GM18498 (cell line): ENCODE data around the gene SPRED2.
"Not testable (repeated sequence)": the region's sequence is repeated elsewhere in the genome, so short reads cannot be mapped to it uniquely, and the experiment has no call there.

ENCODE experiments used
- ATAC-seq: cut with Tn5 transposase; IDR thresholded peaks from one replicate; pipeline ENCODE4 v1.9.1; 2021; ENCODE audit warnings: mild to moderate bottlenecking, moderate library complexity; ENCODE audit not compliant: unreplicated experiment

The SPRED2 gene

GRCh38 chr2:65349863-65350262, 82.5 kb downstream of the SPRED2 start:
- ATAC-seq = no peak

- no peak for ATAC-seq
Observed at GRCh38 chr2:65347913-65348312, 84.5 kb downstream of the SPRED2 start.

- ATAC-seq = no peak
Observed at GRCh38 chr2:65345631-65346030, 86.8 kb downstream of the SPRED2 start.

- no peak for ATAC-seq
Observed at GRCh38 chr2:65344689-65345088, 87.7 kb downstream of the SPRED2 start.

GRCh38 chr2:65344182-65344581, 88.2 kb downstream of the SPRED2 start:
- no peak for ATAC-seq

- no peak for ATAC-seq
Observed at GRCh38 chr2:65343386-65343785, 89.0 kb downstream of the SPRED2 start.

GRCh38 chr2:65340898-65341681, 91.3 kb downstream of the SPRED2 start:
- no peak for ATAC-seq

GRCh38 chr2:65339648-65340047, 92.8 kb downstream of the SPRED2 start:
- ATAC-seq = no peak

- not testable (repeated sequence) for ATAC-seq
Observed at GRCh38 chr2:65338830-65339495, 93.4 kb downstream of the SPRED2 start.

GRCh38 chr2:65337915-65338314, 94.5 kb downstream of the SPRED2 start:
- ATAC-seq = not testable (repeated sequence)

GRCh38 chr2:65334714-65335113, 97.7 kb downstream of the SPRED2 start:
- ATAC-seq = no peak

- no peak for ATAC-seq
Observed at GRCh38 chr2:65331336-65332025, 100.9 kb downstream of the SPRED2 start.

GRCh38 chr2:65329525-65329924, 102.9 kb downstream of the SPRED2 start:
- ATAC-seq = no peak

- ATAC-seq = no peak
Observed at GRCh38 chr2:65326276-65326675, 106.1 kb downstream of the SPRED2 start.

- ATAC-seq = no peak
Observed at GRCh38 chr2:65325066-65325465, 107.3 kb downstream of the SPRED2 start.

- no peak for ATAC-seq
Observed at GRCh38 chr2:65320946-65321345, 111.5 kb downstream of the SPRED2 start.

GRCh38 chr2:65320042-65320725, 112.2 kb downstream of the SPRED2 start:
- peak; percentile 59 for ATAC-seq

GRCh38 chr2:65319674-65320041, 112.7 kb downstream of the SPRED2 start:
- ATAC-seq = no peak

GRCh38 chr2:65319072-65319673, 113.2 kb downstream of the SPRED2 start:
- ATAC-seq = no peak

- no peak for ATAC-seq
Observed at GRCh38 chr2:65317841-65318240, 114.6 kb downstream of the SPRED2 start.

- ATAC-seq = not testable (repeated sequence)
Observed at GRCh38 chr2:65317351-65317750, 115.0 kb downstream of the SPRED2 start.
